ENCODE data around the gene PJA2. TPM values are rescaled to one million over a fixed set of nuclear protein-coding genes. Genes with fewer than 3 reads are reported as not detected.

PJA2 gene
- total and polyA plus RNA-seq, 2 donors (not counting 3 experiments of a cell fraction or from before 2014, with no cell fraction given), result 24.4 to 64.9 TPM

GRCh38 chr5:109406719-109407118 is 3.1 kb downstream of the PJA2 start:
- ChIA-PET POLR2A (no interaction called here), CTCF (interaction anchor here (1.1 kb wide), 1 partner anchor 70 kb away, joined by 3 read pairs; no protein-coding TSS in a partner anchor)
- H3K36me3 ChIP-seq (ENCODE audit: control insufficient read depth in 2 of 2, extremely low read depth in 1 of 2, insufficient read depth in 2 of 2, low read length in 2 of 2), result no peaks in the 10 kb centered on the region
- H3K9me1 ChIP-seq (replicated peaks; ENCODE audit: control insufficient read depth, extremely low read depth, insufficient read depth, low read length), result no peaks in the 10 kb centered on the region
- intact Hi-C loops (cut with micrococcal nuclease), result loop anchor here (5.0 kb wide), 1 partner anchor 79 kb away; no protein-coding TSS in a partner anchor
- no peak overlapping the region for H3K4me2 ChIP-seq (ENCODE audit: insufficient read depth, low read length)
- no peak overlapping the region for H3K9ac ChIP-seq (replicated peaks; ENCODE audit: extremely low read depth, insufficient read depth, low read length)
- H3K4me1 ChIP-seq (ENCODE audit: control insufficient read depth, extremely low read depth, insufficient read depth, low read length), result peaks cover 14% of the 10 kb centered on the region
- no TSS peak for BruUV-seq (replicated peaks)
- H3K4me3 ChIP-seq (replicated peaks in 1 of 3; ENCODE audit: insufficient read depth in 1 of 3, low read depth in 1 of 3, low read length in 3 of 3), result no peak overlapping the region
- no peak overlapping the region for H3K27ac ChIP-seq (ENCODE audit: insufficient read depth, low read depth, low read length)
- no peaks in the 10 kb centered on the region for H3K9me3 ChIP-seq (replicated peaks; ENCODE audit: control insufficient read depth, insufficient read depth, low read length)
- H4K20me1 ChIP-seq (replicated peaks; ENCODE audit: control insufficient read depth, extremely low read depth, insufficient read depth, low read length), result peaks cover 2% of the 10 kb centered on the region
- DNase-seq (ENCODE audit: low read depth, low spot score) (no peak), FAIRE-seq (no peak)
- no peak for TF ChIP-seq EZH2 (IDR thresholded peaks at IDR 0.05; ENCODE audit: borderline replicate concordance, low read depth, low read length, severe bottlenecking)
- no peak for TF ChIP-seq POLR2A (IDR thresholded peaks at IDR 0.05; ENCODE audit: low read depth, low read length)
- no peak for TF ChIP-seq MAX (IDR thresholded peaks at IDR 0.05; ENCODE audit: insufficient read depth, insufficient read length)
- TF ChIP-seq CTCF (IDR thresholded peaks at IDR 0.05; ENCODE audit: extremely low read depth in 1 of 2, insufficient read depth in 1 of 2, low read depth in 1 of 2, low read length in 2 of 2), result no peak
- no peak for TF ChIP-seq POLR2AphosphoS5 (IDR thresholded peaks at IDR 0.05; ENCODE audit: insufficient read depth, low read depth, low read length)
- TF ChIP-seq JUN (IDR thresholded peaks at IDR 0.05; ENCODE audit: borderline replicate concordance, insufficient read depth, insufficient read length, low read depth), result no peak
- TF ChIP-seq FOS (IDR thresholded peaks at IDR 0.05; ENCODE audit: borderline replicate concordance, insufficient read depth, low read length), result no peak
- TF ChIP-seq GATA2 (IDR thresholded peaks at IDR 0.05; ENCODE audit: insufficient read depth, insufficient read length, low read depth, low read length), result no peak
- TF ChIP-seq MYC (IDR thresholded peaks at IDR 0.05; ENCODE audit: low read depth, low read length), result no peak
- dilution Hi-C loops (cut with MboI; ENCODE audit: extremely low pct_ligation_motif_present, low sequenced_read_pairs), result no loop called here
- peaks cover 72% of the 10 kb centered on the region for H3K79me2 ChIP-seq (ENCODE audit: control insufficient read depth, insufficient read depth, low read length)
- H3K27me3 ChIP-seq (ENCODE audit: control insufficient read depth in 2 of 2, insufficient read depth in 2 of 2, low read length in 2 of 2), result no peaks in the 10 kb centered on the region
- H2AFZ ChIP-seq (ENCODE audit: low read depth, low read length), result no peak overlapping the region

Data from endothelial cell of umbilical vein (primary cell).